ENCODE results near the gene FXYD5. TPM values are rescaled to one million over a fixed set of nuclear protein-coding genes. Genes with fewer than 3 reads are reported as not detected.
A peak's percentile ranks its signal among the peaks of the same experiment; 100 is the strongest.

Gene FXYD5
- total and polyA plus RNA-seq, 8 donors = 10.3 to 118 (median 43.8) TPM

- TF ChIP-seq POLR2AphosphoS5 (IDR thresholded peaks at IDR 0.05) = no peak
- no peak for TF ChIP-seq CTCF (IDR thresholded peaks at IDR 0.05)
- no peak for TF ChIP-seq EP300 (IDR thresholded peaks at IDR 0.05)
- TF ChIP-seq POLR2A (IDR thresholded peaks at IDR 0.05) = no peak
- H3K9me3 ChIP-seq = no peaks in the 10 kb centered on the region
- WGBS, 5 donors = 36 to 59% (median 43%) methylated on average over 22 of the region's 22 CpGs
- peak overlapping the region; percentile 11 to 49 (median 29) for H3K27ac ChIP-seq
- H3K4me3 ChIP-seq = no peak overlapping the region
- peaks cover 3 to 33% (median 14%) of the 10 kb centered on the region in 4 donors for H3K4me1 ChIP-seq
- H3K36me3 ChIP-seq = no peaks in the 10 kb centered on the region
- intact Hi-C loops (cut with DNase I; ENCODE audit: low total_unique reads) = no loop called here
- DNase-seq = peak; percentile 58 to 61
- peaks cover 0 to 15% (median 0%) of the 10 kb centered on the region in 3 donors for H3K27me3 ChIP-seq
These were observed 45.0 kb upstream of the FXYD5 start for GRCh38 chr19:35109395-35110112.

GRCh38 chr19:35110974-35111373, 43.6 kb upstream of the FXYD5 start:
- Histone ChIP-seq H3K4me1 (peaks cover 12 to 43% (median 19%) of the 10 kb centered on the region in 4 donors), H3K9me3 (no peaks in the 10 kb centered on the region), H3K27me3 (peaks cover 0 to 15% (median 0%) of the 10 kb centered on the region in 3 donors), H3K27ac (no peak overlapping the region), H3K36me3 (no peaks in the 10 kb centered on the region), H3K4me3 (no peak overlapping the region)
- no peak for DNase-seq
- TF ChIP-seq POLR2A (IDR thresholded peaks at IDR 0.05) = no peak
- WGBS, 5 donors = 46 to 68% (median 63%) methylated on average over 9 of the region's 9 CpGs
- intact Hi-C loops (cut with DNase I; ENCODE audit: low total_unique reads) = no loop called here

- Histone ChIP-seq H3K4me1 (peaks cover 10 to 36% (median 14%) of the 10 kb centered on the region in 4 donors), H3K4me3 (no peak overlapping the region), H3K9me3 (no peaks in the 10 kb centered on the region), H3K27me3 (peaks cover 0 to 15% (median 0%) of the 10 kb centered on the region in 3 donors), H3K36me3 (no peaks in the 10 kb centered on the region), H3K27ac (peak overlapping the region; percentile 1 to 92 (median 57))
- WGBS, 5 donors = 59 to 73% (median 72%) methylated on average over 11 to 15 of the region's 15 CpGs
- no peak for TF ChIP-seq POLR2A (IDR thresholded peaks at IDR 0.05)
- no peak for TF ChIP-seq POLR2AphosphoS5 (IDR thresholded peaks at IDR 0.05)
- no peak for TF ChIP-seq CTCF (IDR thresholded peaks at IDR 0.05)
- peak in 1 of 2 donors; percentile 71 for DNase-seq
- intact Hi-C loops (cut with DNase I; ENCODE audit: low total_unique reads) = no loop called here
These were observed 41.4 kb upstream of the FXYD5 start for GRCh38 chr19:35112995-35113688.

- H3K4me1 ChIP-seq = peaks cover 12 to 37% (median 18%) of the 10 kb centered on the region in 4 donors
- peaks cover 0 to 12% (median 0%) of the 10 kb centered on the region in 3 donors for H3K27me3 ChIP-seq
- H3K36me3 ChIP-seq = no peaks in the 10 kb centered on the region
- peak overlapping the region; percentile 42 to 59 (median 50) for H3K4me3 ChIP-seq
- no peaks in the 10 kb centered on the region for H3K9me3 ChIP-seq
- WGBS, 5 donors = 4 to 8% (median 5%) methylated on average over 19 to 23 of the region's 23 CpGs
- intact Hi-C loops (cut with DNase I; ENCODE audit: low total_unique reads) = no loop called here
- no peak for TF ChIP-seq EP300 (IDR thresholded peaks at IDR 0.05)
- peak in 5 of 7 experiments; percentile 90 to 98 (median 97) for TF ChIP-seq CTCF (IDR thresholded peaks at IDR 0.05)
- TF ChIP-seq POLR2AphosphoS5 (IDR thresholded peaks at IDR 0.05) = peak in 1 of 3 donors; percentile 12
- no peak for TF ChIP-seq POLR2A (IDR thresholded peaks at IDR 0.05)
- H3K27ac ChIP-seq = peak overlapping the region; percentile 87 to 95 (median 88)
- peak; percentile 80 to 94 for DNase-seq
These were observed 40.0 kb upstream of the FXYD5 start for GRCh38 chr19:35114353-35115176.

Data from stomach (tissue), 9 donors.